HG03045 (cell line): ENCODE measurements around the gene FUBP1.
"Not testable (repeated sequence)": the region's sequence is repeated elsewhere in the genome, so short reads cannot be mapped to it uniquely, and the experiment has no call there.

ENCODE experiments used
- ATAC-seq: cut with Tn5 transposase; IDR thresholded peaks from one replicate; pipeline ENCODE4 v1.9.1; 2021; ENCODE audit warnings: mild to moderate bottlenecking, moderate library complexity; ENCODE audit not compliant: unreplicated experiment

Gene FUBP1, protein sequence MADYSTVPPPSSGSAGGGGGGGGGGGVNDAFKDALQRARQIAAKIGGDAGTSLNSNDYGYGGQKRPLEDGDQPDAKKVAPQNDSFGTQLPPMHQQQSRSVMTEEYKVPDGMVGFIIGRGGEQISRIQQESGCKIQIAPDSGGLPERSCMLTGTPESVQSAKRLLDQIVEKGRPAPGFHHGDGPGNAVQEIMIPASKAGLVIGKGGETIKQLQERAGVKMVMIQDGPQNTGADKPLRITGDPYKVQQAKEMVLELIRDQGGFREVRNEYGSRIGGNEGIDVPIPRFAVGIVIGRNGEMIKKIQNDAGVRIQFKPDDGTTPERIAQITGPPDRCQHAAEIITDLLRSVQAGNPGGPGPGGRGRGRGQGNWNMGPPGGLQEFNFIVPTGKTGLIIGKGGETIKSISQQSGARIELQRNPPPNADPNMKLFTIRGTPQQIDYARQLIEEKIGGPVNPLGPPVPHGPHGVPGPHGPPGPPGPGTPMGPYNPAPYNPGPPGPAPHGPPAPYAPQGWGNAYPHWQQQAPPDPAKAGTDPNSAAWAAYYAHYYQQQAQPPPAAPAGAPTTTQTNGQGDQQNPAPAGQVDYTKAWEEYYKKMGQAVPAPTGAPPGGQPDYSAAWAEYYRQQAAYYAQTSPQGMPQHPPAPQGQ

DNA sequence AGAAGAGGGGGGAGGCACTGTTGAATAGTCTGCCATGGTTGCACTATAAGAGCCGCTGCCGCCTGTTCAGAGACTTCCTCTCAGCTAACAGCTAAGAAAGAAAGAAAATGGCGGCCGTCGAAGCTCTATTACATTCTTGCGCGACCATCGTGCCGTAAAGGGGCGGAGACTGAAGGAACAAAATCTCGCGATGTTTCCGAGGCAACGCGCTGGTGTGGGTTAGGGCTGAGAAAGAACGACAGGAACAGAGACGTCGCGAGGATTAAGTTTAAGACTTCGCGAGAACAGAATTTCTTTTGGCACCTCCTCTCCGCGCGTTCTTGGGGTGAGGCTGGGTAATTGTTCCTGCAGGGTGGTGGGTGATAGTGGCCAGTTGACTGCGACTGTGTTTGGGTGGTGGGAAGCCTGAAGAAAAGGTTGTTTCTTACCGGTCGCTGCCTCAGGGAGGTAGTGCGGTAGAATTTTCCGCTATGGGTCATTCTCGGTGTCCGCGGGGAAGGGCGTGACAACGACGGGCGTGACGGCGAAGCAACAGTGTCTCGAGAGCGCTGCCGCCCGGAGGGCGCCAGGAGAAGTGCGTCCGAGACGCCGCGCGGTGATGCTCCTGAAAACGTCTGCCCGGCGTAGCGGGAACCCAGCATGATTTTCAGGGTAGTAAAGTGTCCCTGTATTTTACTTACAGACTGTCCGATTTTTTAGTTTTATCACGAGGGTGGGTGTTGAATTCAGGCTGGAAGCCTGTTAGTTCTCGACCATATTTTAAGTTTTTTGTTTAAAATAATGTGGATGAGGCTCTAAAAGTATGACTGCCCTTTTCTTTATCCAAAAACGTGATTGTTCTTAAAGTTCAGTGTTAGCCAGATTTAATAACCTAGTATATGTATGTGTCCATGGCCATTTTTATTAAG lies at the start of gene FUBP1:
Gene FUBP1 (minus strand): TSS at position 104 of the 908 bp plus-strand sequence. CDS start 68 bp downstream, at position 36.
- peak; percentile 80 for ATAC-seq

DNA sequence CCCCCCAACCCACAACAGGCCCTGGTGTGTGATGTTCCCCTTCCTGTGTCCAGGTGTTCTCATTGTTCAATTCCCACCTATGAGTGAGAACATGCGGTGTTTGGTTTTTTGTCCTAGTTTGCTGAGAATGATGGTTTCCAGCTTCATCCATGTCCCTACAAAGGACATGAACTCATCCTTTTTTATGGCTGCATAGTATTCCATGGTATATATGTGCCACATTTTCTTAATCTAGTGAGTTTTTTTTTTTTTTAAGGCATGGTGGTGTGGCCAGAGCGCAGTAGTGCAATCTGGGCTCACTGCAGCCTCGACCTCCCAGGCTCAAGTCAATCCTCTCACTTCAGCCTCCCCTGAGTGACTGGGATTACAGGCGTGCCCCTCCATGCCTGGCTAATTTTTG lies 42.3 kb upstream of the FUBP1 start:
- ATAC-seq, result not testable (repeated sequence)

DNA sequence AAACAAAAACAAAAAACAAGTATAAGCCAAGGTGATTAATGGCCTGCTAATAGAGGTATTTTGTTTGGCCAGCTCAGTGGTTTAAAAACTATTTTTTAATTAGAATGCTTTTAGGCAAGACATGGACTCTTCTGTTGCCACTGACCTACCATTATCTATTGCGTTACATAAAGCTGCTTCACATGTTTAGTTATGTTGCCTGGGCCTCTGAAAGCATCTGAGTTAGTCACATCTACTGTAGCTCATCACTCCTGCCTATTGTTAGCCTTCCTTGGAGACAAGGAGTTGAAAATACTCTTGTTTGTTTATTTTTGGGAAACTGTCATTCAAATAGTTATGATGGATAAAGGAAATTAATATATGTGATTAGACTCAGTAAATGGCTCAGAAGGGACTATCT lies 40.2 kb upstream of the FUBP1 start:
- no peak for ATAC-seq

DNA sequence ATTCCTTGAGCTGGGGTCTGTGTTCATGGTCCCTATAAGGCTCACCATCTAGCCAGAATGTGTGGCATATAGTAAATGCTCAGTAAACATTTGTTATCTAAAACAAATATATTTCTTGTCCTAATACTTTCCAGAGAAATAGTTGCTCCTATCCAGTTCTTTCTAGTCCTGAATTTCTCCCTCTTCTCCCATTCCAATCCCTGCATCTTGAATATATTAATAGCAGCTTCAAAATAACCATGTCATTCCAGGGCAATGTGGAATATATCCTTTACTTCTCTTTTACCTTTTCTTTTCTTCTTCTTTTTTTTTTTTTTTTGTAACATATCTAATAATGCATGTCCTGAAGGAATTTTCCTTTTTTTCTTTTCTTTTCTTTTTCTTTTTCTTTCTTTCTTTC lies 36.3 kb upstream of the FUBP1 start:
- ATAC-seq, result no peak

DNA sequence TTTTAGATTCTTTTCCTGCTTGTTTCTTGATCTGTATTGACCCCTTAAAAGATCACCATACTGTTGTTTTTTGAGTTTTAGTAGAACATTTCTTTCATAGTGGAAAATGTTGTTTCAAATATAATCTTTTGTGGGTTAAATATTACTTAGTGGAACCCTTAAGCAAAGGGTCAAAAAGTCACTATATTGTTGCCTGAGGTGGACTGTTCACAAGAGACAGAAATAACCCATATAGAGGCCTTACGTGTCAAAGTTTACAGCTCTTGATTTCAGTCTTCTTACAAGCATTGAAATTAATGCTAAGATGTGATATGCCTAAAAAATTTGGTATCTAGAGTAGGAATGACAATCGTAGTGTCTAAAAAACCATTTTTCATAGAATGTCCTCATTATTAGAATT lies 32.2 kb upstream of the FUBP1 start:
- no peak for ATAC-seq

DNA sequence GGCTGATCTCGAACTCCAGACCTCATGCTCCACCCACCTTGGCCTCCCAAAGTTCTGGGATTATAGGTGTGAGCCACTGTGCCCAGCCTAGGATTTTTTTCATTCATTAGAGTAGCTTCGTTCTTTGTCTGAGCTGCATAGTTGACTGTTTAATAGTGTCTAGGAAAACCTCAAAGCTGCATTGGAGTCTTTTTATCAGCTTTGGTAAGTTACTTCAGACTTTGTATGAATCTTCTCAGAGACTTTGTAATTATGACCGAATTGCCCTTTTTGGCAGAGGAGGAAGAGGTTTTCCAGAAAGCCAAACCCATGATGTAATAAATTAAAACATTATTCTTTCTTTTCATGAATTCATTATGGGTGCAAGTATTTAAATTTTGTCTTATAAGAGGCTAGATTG lies 31.0 kb upstream of the FUBP1 start:
- ATAC-seq, result no peak

DNA sequence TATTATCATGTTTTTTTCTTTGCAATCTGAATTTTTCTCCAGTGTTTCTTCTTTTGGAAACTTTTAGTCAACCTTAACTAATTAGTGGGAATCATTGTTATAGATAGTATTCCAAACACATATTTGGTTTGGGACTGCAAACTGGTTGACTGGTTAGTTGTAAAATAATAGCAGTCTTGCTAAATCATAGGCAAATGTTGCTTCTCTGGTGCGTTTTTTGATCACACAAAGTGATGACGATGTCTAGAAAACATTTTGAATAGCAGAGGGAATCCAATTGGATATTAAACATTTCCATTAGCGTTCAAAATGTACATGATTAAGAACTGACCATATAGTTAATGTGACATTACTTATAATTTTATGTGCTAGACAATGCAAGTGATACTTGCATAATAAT lies 30.4 kb upstream of the FUBP1 start:
- no peak for ATAC-seq

DNA sequence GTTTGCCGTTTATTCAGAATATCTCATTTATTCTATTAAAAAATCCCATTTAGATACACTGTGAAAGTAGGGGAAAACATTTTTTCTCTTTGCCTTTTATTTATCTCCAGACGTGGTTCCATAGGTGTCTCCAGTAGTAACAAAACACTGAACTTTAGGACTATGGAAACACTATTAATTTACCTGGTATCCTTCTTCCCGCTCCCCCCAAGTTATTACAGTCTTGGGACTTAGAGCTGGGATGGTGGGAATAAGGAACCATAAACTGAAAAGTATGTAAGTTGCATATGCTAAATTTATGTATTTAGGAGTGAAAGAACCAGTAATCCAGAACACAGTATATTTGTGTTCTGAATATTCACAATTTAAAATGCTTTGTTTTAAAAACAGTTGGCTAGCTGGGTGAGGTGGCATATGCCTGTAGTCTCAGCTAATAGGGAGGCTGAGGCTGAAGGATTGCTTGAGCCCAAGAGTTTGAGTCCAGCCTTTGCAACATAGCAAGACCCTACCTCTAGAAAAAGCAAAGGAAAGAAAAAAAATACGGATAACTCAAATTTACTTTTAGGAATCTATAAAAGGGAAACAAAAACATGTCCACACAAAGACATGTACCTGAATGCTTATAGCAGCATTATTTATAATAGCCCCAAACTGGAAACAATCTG lies 28.9 kb upstream of the FUBP1 start:
- ATAC-seq, result no peak

DNA sequence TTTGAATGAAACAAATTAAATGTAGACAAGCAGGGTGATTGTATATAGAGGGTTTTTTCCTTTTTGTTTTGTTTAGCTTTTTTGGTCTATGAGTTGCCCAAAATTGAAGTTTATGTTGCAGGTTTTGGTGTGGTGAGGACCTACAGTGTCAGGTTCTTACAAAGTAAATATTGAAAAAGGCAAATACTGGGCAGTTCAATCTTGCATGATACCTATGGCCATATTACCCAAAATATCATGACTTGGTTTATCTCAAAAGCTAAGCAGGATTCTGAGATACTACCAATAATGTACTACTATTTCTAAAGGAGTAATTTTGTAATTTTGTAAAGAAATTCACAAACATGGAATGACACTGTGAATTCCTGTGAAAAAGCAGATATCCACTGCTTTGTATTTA lies 27.6 kb upstream of the FUBP1 start:
- no peak for ATAC-seq

DNA sequence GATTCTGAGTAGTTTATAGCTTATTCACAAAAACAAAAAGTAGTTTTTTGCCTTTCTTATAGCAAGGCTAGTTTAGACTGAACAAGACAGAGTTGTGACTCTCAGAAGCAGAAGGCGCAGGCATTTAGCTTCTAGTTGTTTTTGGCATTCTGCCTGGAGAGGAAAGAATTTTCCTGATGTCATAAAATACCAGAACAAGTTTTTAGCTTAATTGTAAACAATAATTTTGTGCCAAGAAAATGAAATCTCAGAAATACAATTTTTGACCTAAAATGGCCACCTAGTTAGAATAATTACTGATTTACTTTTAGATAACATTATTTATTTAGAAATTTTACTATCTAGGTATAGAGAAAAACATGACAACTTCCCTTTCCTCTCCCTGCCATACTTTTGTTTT lies 26.9 kb upstream of the FUBP1 start:
- ATAC-seq, result no peak

DNA sequence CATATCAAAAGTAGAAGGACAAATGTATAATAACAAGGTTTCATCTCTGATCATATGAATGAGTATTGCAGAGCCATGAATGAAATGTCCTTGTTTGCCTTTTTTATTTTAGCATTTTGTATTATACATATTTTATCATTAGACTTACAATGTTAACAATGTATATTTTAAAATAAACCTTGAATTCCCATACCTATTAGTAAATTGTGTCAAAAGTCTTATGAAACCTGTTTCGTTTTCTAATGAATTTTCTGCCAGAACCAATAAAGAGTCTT lies 26.5 kb upstream of the FUBP1 start:
- no peak for ATAC-seq

DNA sequence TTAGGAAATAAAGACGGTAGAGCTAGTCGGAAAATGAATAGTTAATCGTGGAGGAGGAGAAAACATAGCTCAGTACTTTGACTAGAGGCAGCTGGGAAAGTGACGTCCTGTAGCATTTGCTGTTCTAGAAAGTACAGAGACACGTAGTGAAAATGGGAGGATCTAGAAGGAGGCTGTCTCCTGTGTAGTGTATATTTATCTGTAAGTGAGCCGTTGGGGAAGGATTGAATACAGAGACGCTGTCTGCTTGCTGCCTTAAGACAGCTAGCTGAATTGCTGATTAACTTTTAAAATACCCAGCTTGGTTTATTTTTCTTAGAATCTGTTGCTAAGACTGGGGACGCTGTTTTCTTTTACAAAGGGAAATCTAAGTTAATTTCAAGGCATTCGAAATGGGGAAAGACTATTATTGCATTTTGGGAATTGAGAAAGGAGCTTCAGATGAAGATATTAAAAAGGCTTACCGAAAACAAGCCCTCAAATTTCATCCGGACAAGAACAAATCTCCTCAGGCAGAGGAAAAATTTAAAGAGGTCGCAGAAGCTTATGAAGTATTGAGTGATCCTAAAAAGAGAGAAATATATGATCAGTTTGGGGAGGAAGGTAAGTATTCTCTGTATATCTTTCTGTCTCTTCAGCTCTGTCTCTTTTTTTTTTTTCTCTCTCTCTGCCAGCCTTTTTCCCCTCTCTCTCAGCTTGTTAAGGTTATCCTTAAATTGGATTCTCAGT lies 26.0 kb upstream of the FUBP1 start, which contains the start of gene DNAJB4:
Gene DNAJB4 (plus strand): TSS at position 221 of the 729 bp plus-strand sequence. CDS start 172 bp downstream, at position 393.
- ATAC-seq, result peak; percentile 98

DNA sequence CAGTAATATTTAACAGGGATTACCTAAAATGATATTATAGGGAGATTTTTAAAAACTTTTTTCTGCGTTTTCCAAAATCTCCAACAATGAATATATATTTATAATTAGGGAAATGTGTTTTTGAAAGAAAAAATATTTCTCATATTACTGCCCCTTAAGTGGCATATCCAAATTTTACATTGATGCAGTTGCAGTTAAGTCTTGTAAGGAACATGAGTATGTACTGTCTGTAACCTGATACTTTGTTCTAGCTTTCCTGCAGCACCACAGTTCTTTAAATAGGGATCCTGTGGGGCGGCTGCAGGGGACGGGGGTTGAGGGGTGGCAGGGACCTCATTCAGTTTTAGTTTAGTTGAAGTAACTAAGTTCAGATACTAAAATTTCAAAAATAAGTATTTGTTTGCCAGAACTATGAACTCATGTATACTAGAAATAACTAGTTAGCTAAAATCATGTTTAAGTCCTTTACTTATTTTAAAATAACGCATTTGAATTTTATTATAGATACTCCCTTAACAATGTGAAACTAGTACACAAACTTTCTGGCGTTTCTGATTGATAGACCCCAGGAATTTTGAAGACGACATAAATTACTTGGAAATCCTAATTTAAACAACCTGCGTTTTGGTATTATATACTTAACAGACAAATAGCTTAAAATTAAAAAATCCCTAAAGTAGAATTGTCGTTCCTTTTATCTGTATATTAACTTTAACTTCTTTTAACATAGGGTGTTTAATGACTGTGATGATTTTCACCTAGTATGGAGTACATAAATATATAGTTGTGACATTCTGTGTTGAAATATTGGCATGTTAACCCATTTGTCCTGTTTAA lies 25.2 kb upstream of the FUBP1 start:
- ATAC-seq, result peak; percentile 59

DNA sequence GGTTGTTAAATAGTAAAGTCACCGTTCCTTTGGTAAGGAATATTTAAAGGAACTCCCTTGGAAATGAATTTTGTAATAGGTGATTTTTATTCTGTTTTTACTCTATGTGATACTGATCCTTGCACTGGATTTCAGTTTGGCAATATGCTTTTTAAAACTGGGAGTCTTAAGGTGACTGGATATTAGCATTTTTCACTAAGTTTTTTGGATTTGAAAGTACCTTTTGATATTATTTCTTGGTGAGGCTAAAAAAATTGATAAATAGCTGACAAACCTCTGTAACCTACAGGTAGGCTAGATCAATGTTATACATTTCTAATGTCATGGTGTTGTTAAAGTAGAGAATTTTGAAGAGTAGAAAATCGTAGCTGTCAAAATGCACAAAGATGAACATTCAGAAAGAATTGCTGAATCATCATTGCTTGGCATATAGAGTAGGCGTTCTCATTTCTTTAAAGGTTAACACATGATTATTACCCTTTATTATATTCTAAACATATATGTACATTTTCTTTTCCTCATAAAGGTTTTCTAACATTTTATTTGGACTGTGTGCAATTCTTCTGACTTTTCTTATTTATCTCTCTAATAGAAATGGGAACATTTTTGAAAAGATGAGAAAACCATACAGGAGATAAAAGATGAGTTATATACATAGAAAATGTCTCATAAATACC lies 24.3 kb upstream of the FUBP1 start:
- no peak for ATAC-seq

DNA sequence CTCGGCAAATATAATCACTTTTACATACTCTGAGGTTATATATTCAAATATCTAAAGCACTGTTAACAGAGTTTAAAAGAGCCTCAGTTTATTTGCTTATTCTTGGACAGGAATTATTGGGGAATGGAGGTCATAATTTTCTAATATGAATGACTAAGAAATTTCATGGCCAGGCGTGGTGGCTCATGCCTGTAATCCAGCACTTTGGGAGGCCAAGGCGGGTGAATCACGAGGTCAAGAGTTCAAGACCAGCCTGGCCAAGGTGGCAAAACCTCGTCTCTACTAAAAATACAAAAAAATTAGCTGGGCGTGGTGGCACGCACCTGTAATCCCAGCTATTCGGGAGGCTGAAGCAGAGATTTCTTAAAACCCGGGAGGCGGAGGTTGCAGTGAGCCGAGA lies 21.7 kb upstream of the FUBP1 start:
- ATAC-seq, result not testable (repeated sequence)

DNA sequence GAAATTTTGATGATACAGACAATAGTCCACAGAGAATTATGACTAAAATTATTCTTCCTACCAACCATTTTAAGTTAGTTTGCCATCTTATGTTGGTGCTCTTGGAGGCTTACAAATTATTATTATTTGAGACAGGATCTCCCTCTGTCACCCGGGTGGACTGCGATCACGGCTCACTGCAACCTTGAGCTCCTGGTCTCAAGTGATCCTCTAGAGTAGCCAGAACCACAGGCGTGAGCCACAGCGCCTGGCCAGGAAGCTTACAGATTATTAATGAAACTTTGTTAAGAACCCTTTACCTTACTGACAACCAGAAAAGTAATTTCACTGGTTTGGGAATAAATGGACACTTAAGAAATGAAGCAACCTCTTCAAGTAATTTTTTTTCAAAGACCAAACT lies 17.9 kb upstream of the FUBP1 start:
- ATAC-seq, result no peak

DNA sequence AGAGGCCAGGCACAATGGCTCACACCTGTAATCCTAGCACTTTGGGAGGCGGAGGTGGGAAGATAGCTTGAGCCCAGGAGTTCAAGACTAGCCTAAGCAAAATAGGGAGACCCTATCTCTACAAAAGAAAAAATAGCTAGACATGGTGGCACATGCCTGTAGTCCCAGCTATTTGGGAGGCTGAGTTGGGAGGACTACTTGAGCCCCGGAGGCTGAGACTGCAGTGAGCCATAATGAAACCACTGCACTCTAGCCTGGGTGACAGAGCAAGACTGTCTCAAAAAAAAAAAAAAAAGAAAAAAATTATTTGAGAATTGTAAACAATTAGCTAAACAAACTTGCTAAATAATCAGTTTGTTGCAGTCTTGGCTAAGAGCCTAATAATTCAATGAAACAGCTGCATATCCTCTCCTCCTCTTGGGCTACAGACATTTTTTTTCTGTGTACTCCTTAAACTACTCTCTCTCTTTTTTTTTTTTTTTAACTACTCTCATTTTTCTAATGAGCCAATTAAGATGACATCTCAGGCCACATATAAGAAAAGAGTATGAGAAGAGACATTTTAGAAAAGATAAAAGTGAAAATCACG lies 15.3 kb upstream of the FUBP1 start:
- ATAC-seq, result no peak

DNA sequence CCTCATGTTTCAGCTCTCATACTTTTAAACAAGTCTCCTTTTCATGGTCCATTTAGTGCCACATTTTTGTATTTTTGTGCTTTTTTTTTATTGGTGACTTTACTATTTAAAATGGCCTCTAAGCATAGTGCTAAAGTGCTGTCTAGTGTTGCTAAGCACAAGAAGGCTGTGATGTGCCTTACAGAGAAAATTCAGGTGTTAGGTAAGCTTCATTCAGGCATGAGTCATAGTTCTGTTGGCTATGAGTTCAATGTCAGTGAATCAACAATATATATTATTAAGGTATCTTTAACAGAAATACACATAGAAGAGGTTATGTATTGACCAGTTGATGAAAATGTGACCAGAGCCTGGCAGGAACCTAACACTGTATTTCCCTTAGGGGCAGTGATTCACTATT lies 12.8 kb upstream of the FUBP1 start:
- ATAC-seq, result no peak
